Tibial artery (tissue), 4 donors: ENCODE data around the gene TMEM266.

Source experiments
- DNase-seq, 2 donors: peaks; one replicate each; pipeline ENCODE4 v3.0.0-alpha.2; 2019
- H3K27ac ChIP-seq, 2 donors: fragments of 200-600 bp; sonication (generic) in 1 of 2; 1 replicate in 1 of 2; 2 replicates in 1 of 2; pipeline ENCODE4 v1.5.1; 2018 to 2019; ENCODE audit warnings: mild to moderate bottlenecking in 1 of 2
- H3K27me3 ChIP-seq, 2 donors: fragments of 200-600 bp; sonication (generic) in 1 of 2; one replicate each; pipeline versions ENCODE4 v1.5.1 to v1.6.0; 2016 to 2019
- H3K36me3 ChIP-seq, 3 donors: fragments of 200-600 bp; sonication (generic) in 2 of 3; one replicate each; pipeline ENCODE4 v1.5.1; 2016 to 2019; ENCODE audit warnings: mild to moderate bottlenecking in 2 of 3
- H3K4me1 ChIP-seq, 4 donors: fragments of 200-600 bp; sonication (generic) in 2 of 4; 1 replicate in 3 of 4; 2 replicates in 1 of 4; pipeline ENCODE4 v1.5.1; 2016 to 2019
- H3K4me3 ChIP-seq, 2 donors: fragments of 200-600 bp; sonication (generic) in 1 of 2; 1 replicate in 1 of 2; 2 replicates in 1 of 2; pipeline ENCODE4 v1.5.1; 2018 to 2019; ENCODE audit warnings: mild to moderate bottlenecking in 2 of 2
- H3K9me3 ChIP-seq, 3 donors: fragments of 200-600 bp; sonication (generic) in 1 of 3; one replicate each; pipeline ENCODE4 v1.5.1; 2016 to 2019
- intact Hi-C: fragments of 100-400 bp; cut with DNase I; formaldehyde crosslinking; loops from one replicate; pipeline ENCODE4 v1.15.0; 2023; ENCODE audit warnings: low total_unique reads
- TF ChIP-seq, protein P1 (sequence below), 2 experiments: fragments of 200-600 bp in 1 of 2; fragments of 450-650 bp in 1 of 2; IDR thresholded peaks; one replicate each; pipeline ENCODE4 v1.5.1; 2017 to 2019; ENCODE audit warnings: antibody characterized with exemption in 2 of 2, mild to moderate bottlenecking in 1 of 2, moderate library complexity in 1 of 2

TMEM266 gene

DNA sequence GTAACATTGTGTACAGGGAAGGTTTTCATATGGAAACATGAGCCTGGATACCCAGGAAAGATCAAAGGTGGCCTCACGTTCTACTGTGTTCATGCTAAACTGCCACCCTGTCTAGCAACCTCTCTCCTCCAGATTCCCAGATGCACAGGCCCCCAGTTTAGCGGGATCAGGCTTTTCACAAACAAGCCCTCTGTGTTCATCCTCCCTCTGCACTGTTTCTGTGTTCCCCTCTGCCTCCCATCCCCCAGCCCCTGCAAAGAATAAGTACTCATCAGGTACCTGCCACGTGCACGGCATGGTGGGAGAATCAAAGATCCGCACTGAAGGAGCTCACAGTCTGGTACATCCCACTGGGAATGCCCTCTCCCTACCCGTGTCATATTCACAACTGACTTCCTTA is 46.1 kb downstream of the TMEM266 start:
- intact Hi-C loops, result no loop called here
- TF ChIP-seq, protein P1, sequence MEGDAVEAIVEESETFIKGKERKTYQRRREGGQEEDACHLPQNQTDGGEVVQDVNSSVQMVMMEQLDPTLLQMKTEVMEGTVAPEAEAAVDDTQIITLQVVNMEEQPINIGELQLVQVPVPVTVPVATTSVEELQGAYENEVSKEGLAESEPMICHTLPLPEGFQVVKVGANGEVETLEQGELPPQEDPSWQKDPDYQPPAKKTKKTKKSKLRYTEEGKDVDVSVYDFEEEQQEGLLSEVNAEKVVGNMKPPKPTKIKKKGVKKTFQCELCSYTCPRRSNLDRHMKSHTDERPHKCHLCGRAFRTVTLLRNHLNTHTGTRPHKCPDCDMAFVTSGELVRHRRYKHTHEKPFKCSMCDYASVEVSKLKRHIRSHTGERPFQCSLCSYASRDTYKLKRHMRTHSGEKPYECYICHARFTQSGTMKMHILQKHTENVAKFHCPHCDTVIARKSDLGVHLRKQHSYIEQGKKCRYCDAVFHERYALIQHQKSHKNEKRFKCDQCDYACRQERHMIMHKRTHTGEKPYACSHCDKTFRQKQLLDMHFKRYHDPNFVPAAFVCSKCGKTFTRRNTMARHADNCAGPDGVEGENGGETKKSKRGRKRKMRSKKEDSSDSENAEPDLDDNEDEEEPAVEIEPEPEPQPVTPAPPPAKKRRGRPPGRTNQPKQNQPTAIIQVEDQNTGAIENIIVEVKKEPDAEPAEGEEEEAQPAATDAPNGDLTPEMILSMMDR (IDR thresholded peaks at IDR 0.05), result no peak
- H3K4me1 ChIP-seq, result no peaks in the 10 kb centered on the region

DNA sequence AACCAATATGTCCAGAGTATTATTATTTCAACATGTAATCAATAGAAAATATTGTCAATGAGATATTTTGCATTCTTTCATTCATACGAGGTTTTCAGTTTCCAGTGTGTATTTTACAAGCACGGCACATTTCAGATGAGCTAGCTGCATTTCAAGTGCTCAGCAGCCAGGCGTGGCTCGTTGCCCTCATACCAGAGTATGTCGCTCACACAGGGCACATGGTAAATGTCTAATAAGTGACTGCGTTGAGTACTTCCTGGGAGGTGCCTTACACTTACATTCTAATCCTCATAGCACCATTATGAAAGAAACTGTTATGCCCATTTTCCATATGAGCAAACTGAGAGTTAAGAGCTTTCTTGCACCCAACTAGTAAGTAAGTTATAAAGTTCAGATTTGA is 47.4 kb downstream of the TMEM266 start:
- H3K4me1 ChIP-seq, result no peaks in the 10 kb centered on the region
- no peak overlapping the region for H3K27ac ChIP-seq

More for the DNA sequence above, 46.1 kb downstream of the TMEM266 start:
- no peak for DNase-seq
- H3K27me3 ChIP-seq, result peaks cover 0 to 21% of the 10 kb centered on the region in 2 donors
- no peak overlapping the region for H3K27ac ChIP-seq
- H3K9me3 ChIP-seq, result peaks cover 0 to 2% (median under 1%) of the 10 kb centered on the region in 3 donors
- H3K36me3 ChIP-seq, result no peaks in the 10 kb centered on the region
- H3K4me3 ChIP-seq, result no peak overlapping the region

DNA sequence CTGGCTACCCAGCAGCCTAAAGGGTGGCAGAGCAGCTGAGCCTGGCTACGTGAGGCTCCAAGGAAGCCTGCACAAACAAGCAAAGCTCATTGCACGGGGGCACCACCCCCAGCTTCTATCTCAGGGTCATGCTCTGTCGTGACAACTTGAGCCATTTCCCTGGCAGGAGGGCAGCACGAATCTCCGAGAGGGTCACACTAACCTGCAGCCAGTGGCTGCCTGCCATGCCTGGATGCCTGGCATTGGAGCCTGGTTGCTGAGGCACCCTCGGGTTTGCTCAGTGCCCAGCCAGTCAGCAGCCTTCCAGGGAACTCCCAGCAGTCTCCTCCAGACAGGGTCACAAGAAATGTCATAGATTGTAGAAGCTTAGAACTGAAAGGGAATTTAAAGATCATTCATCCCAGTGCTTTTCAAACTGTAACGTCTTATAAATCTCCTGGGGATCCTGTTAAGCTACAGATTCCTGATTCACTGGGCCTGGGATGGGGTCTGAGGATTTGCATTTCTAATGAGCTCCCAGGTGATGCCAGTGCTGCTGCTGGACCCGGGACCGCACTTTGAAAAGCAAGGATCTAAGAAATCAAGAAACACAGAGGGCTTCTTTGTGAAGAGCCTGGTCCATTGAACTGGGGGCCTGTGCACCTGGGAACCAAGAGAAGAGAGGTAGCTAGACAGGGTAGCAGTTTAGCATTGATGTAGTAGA is 48.4 kb downstream of the TMEM266 start:
- TF ChIP-seq, protein P1 (IDR thresholded peaks at IDR 0.05), result no peak
- Histone ChIP-seq H3K27me3 (peaks cover 0 to 4% of the 10 kb centered on the region in 2 donors), H3K36me3 (no peaks in the 10 kb centered on the region), H3K27ac (no peak overlapping the region), H3K9me3 (peaks cover 0 to 7% (median 4%) of the 10 kb centered on the region in 3 donors), H3K4me3 (no peak overlapping the region), H3K4me1 (no peaks in the 10 kb centered on the region)
- intact Hi-C loops, result no loop called here
- no peak for DNase-seq

More for the DNA sequence above, 47.4 kb downstream of the TMEM266 start:
- Histone ChIP-seq H3K27me3 (peaks cover 0 to 11% of the 10 kb centered on the region in 2 donors), H3K4me3 (no peak overlapping the region), H3K9me3 (peaks cover 0 to 7% (median 4%) of the 10 kb centered on the region in 3 donors), H3K36me3 (no peaks in the 10 kb centered on the region)
- no peak for DNase-seq
- intact Hi-C loops, result no loop called here
- TF ChIP-seq, protein P1 (IDR thresholded peaks at IDR 0.05), result no peak

DNA sequence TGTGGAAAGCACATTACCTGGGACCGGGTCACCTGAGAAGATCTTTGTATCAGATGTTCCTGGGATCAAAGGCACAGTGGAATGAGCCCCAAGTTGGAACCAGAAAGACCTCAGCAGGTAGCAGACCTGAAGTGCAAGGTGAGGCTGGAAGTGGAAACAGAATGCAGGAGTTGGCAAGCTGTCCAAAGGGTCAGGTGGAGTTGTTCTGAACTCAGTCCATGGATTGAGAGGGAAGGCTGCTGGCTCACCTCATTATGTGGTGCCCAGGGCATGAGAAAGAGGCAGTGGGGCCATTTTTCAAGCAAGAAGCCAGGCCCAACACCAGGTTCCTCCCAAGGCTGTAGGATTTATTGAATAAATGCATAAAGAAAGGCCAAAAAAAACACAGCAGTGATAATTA is 49.3 kb downstream of the TMEM266 start:
- Histone ChIP-seq H3K27me3 (peaks cover 0 to 4% of the 10 kb centered on the region in 2 donors), H3K36me3 (no peaks in the 10 kb centered on the region), H3K4me3 (no peak overlapping the region), H3K4me1 (no peaks in the 10 kb centered on the region), H3K27ac (no peak overlapping the region), H3K9me3 (peaks cover 0 to 7% (median 4%) of the 10 kb centered on the region in 3 donors)
- TF ChIP-seq, protein P1 (IDR thresholded peaks at IDR 0.05), result no peak
- no peak for DNase-seq
- intact Hi-C loops, result no loop called here

DNA sequence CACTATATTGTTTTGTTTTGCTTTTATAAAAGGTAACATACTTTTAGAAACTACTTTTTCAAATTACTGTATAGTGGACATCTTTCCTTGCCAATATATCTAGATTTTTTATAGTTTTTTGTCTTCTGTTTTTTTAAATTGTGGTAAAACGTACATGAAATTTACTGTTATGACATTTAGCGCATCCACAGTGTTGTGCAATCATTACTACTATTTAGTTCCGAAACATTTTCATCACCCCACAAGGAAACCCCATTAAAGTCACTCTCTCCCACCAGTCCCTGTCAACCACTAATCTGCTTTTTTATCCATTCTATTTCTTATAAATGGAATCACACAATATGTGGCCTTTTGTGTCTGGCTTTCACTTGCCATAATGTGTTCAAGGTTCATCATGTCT is 54.8 kb downstream of the TMEM266 start:
- Histone ChIP-seq H3K27ac (no peak overlapping the region), H3K4me3 (no peak overlapping the region), H3K4me1 (no peaks in the 10 kb centered on the region), H3K27me3 (peaks cover 0 to 20% of the 10 kb centered on the region in 2 donors), H3K9me3 (peaks cover 0 to 7% (median 4%) of the 10 kb centered on the region in 3 donors), H3K36me3 (no peaks in the 10 kb centered on the region)
- intact Hi-C loops, result no loop called here
- no peak for DNase-seq
- TF ChIP-seq, protein P1 (IDR thresholded peaks at IDR 0.05), result no peak
